Measurements from ENCODE around the gene EPHB1.

DNA sequence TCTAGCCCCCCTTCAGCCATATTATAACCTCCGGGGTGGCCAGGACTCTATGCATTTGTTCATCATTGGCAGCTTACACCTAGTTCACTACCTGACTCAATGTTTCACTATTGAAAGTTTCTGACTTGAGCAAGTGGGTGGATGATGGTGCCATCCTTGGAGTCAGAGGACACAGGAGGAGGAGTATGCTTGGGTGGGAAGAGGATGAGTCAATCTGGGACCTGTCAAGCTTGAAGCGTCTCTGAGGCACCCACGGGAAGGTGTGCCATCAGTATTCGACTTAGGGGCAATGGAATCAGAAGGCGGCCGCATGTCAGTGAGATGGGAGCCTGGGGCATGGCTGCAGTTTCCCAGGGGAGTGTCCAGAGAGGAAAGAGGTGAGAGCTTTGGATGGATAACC is 133.3 kb downstream of the EPHB1 start:
- TF ChIP-seq ZNF274 (IDR thresholded peaks at IDR 0.05; ENCODE audit: low read depth, low read length) = no peak
- no peak for TF ChIP-seq YY1 (IDR thresholded peaks at IDR 0.05; ENCODE audit: insufficient read depth, insufficient read length)
- TF ChIP-seq SUZ12 (IDR thresholded peaks at IDR 0.05; ENCODE audit: extremely low read depth, insufficient read depth, insufficient read length) = no peak

All from NT2/D1 (cell line).